Measurements from ENCODE around the gene GABPB2.

GABPB2 gene

GRCh38 chr1:151037032-151037431, 33.5 kb upstream of the GABPB2 start:
- Histone ChIP-seq H4K20me1 (ENCODE audit: insufficient read depth, low read length) (no peaks in the 10 kb centered on the region), H3K27ac (ENCODE audit: low read depth, low read length, poor library complexity, severe bottlenecking) (no peak overlapping the region), H3K4me3 (ENCODE audit: low read depth, low read length, poor library complexity, severe bottlenecking) (no peak overlapping the region), H3K9me3 (ENCODE audit: low read length) (no peaks in the 10 kb centered on the region), H3K9me2 (ENCODE audit: low read depth, low read length) (no peaks in the 10 kb centered on the region), H3K36me3 (ENCODE audit: insufficient read depth, low read length) (peaks cover 12% of the 10 kb centered on the region; the same call in 1 of the 2 replicates), H3F3A (ENCODE audit: insufficient read depth, low read length) (no peaks in the 10 kb centered on the region), H2AFZ (ENCODE audit: low read length) (no peak overlapping the region), H3K4me1 (ENCODE audit: insufficient read depth, low read length, severe bottlenecking) (no peaks in the 10 kb centered on the region), H3K27me3 (ENCODE audit: insufficient read depth, low read length) (no peaks in the 10 kb centered on the region), H3K79me2 (ENCODE audit: insufficient read depth, low read length) (no peaks in the 10 kb centered on the region), H3K9ac (ENCODE audit: low read length) (no peak overlapping the region), H3K4me2 (ENCODE audit: low read length) (no peak overlapping the region)
- no peak for TF ChIP-seq EZH2 (IDR thresholded peaks at IDR 0.05; ENCODE audit: borderline replicate concordance, low read length)
- TF ChIP-seq CTCF (IDR thresholded peaks at IDR 0.05; ENCODE audit: low read length), result no peak

DNA sequence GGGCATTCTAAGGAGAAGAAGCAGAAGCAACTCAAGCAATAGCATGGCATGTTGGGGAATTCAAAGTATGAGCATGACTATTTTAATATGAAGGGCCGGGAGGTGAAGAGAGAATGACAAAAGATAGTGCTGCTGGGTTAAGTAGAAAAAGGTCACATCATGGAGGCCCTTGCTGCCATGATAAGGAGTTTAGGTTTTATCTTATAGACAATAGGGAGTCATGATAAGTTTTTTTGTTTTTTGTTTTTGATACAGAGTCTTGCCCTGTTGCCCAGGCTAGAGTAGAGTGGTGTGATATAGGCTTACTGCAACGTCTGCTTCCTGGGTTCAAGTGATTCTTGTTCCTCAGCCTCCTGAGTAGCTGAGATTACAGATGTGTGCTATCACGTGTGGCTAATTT, 31.0 kb upstream of the GABPB2 start:
- Histone ChIP-seq H3K4me1 (ENCODE audit: insufficient read depth, low read length, severe bottlenecking) (no peaks in the 10 kb centered on the region), H3K9me3 (ENCODE audit: low read length) (no peaks in the 10 kb centered on the region), H4K20me1 (ENCODE audit: insufficient read depth, low read length) (no peaks in the 10 kb centered on the region), H3K9me2 (ENCODE audit: low read depth, low read length) (no peaks in the 10 kb centered on the region), H3K36me3 (ENCODE audit: insufficient read depth, low read length) (peaks cover 2% of the 10 kb centered on the region; the same call in 1 of the 2 replicates), H3K9ac (ENCODE audit: low read length) (no peak overlapping the region), H3K4me3 (ENCODE audit: low read depth, low read length, poor library complexity, severe bottlenecking) (no peak overlapping the region), H3K27me3 (ENCODE audit: insufficient read depth, low read length) (no peaks in the 10 kb centered on the region), H3K79me2 (ENCODE audit: insufficient read depth, low read length) (no peaks in the 10 kb centered on the region), H3K27ac (ENCODE audit: low read depth, low read length, poor library complexity, severe bottlenecking) (no peak overlapping the region), H2AFZ (ENCODE audit: low read length) (no peak overlapping the region), H3F3A (ENCODE audit: insufficient read depth, low read length) (no peaks in the 10 kb centered on the region), H3K4me2 (ENCODE audit: low read length) (no peak overlapping the region)
- no peak for TF ChIP-seq CTCF (IDR thresholded peaks at IDR 0.05; ENCODE audit: low read length)
- TF ChIP-seq EZH2 (IDR thresholded peaks at IDR 0.05; ENCODE audit: borderline replicate concordance, low read length), result no peak

DNA sequence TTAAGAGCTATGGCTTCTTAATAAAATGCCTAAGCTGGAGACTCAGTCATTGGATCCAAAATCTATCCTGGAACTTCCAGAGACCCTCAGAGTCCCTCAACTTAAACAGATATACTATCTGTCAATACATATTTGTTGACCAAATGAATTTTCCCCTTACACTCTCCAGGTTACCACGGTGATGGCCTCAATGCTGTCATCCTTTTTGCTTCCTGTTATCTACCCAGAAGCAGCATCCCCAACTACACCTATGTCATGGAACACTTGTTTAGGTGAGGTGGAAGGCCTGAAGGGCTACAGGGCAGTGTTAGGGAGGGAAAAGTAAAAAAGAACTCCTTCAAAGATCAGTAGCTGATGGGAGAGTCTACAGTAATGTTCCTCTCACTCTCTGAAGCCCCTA, 27.4 kb upstream of the GABPB2 start:
- H3K9ac ChIP-seq (ENCODE audit: low read length), result no peak overlapping the region
- H3K4me1 ChIP-seq (ENCODE audit: insufficient read depth, low read length, severe bottlenecking), result peaks cover 11% of the 10 kb centered on the region
- no peaks in the 10 kb centered on the region for H3K36me3 ChIP-seq (ENCODE audit: insufficient read depth, low read length)
- H3K27ac ChIP-seq (ENCODE audit: low read depth, low read length, poor library complexity, severe bottlenecking), result no peak overlapping the region
- no peaks in the 10 kb centered on the region for H3K27me3 ChIP-seq (ENCODE audit: insufficient read depth, low read length)
- H4K20me1 ChIP-seq (ENCODE audit: insufficient read depth, low read length), result no peaks in the 10 kb centered on the region
- no peak overlapping the region for H3K4me2 ChIP-seq (ENCODE audit: low read length)
- H3K9me2 ChIP-seq (ENCODE audit: low read depth, low read length), result no peaks in the 10 kb centered on the region
- H3K79me2 ChIP-seq (ENCODE audit: insufficient read depth, low read length), result no peaks in the 10 kb centered on the region
- H3K4me3 ChIP-seq (ENCODE audit: low read depth, low read length, poor library complexity, severe bottlenecking), result no peak overlapping the region
- TF ChIP-seq CTCF (IDR thresholded peaks at IDR 0.05; ENCODE audit: low read length) (no peak), EZH2 (IDR thresholded peaks at IDR 0.05; ENCODE audit: borderline replicate concordance, low read length) (no peak)
- no peak overlapping the region for H2AFZ ChIP-seq (ENCODE audit: low read length)
- no peaks in the 10 kb centered on the region for H3K9me3 ChIP-seq (ENCODE audit: low read length)
- H3F3A ChIP-seq (ENCODE audit: insufficient read depth, low read length), result no peaks in the 10 kb centered on the region
